ENCODE data around the gene RPUSD2. TPM values are rescaled to one million over a fixed set of nuclear protein-coding genes. Genes with fewer than 3 reads are reported as not detected.

Gene RPUSD2
- total RNA-seq, 3 donors from 2014 or later (not counting 1 experiment from before 2014, with no cell fraction given): 13.7 to 15.2 (median 14.2) TPM

- intact Hi-C loops (cut with micrococcal nuclease): no loop called here
- Mint-ChIP-seq H3K9me3 (no peaks in the 10 kb centered on the region), H3K27ac (no peak overlapping the region), H3K36me3 (peaks cover 11% of the 10 kb centered on the region), H3K4me3 (no peak overlapping the region), H3K27me3 (ENCODE audit: low read depth in 2 of 2) (no peaks in the 10 kb centered on the region), H3K4me1 (peaks cover 19 to 26% of the 10 kb centered on the region in 2 donors)
- Histone ChIP-seq H3K27ac (ENCODE audit: low read length) (no peak overlapping the region), H3K4me1 (ENCODE audit: control insufficient read depth, insufficient read depth, low read length) (no peaks in the 10 kb centered on the region), H3K4me3 (ENCODE audit: low read length) (no peak overlapping the region), H3K9me3 (ENCODE audit: control insufficient read depth, insufficient read depth, low read length) (no peaks in the 10 kb centered on the region), H3K27me3 (ENCODE audit: control insufficient read depth, insufficient read depth, low read length) (no peaks in the 10 kb centered on the region), H3K36me3 (ENCODE audit: control insufficient read depth, insufficient read depth, low read length) (peaks cover 31% of the 10 kb centered on the region)
- TF ChIP-seq CTCF (IDR thresholded peaks at IDR 0.05): no peak
- 93% methylated on average over 2 of the region's 2 CpGs for WGBS (ENCODE audit: insufficient coverage)
- no peak for ATAC-seq
- no peak for DNase-seq
Observed at GRCh38 chr15:40555876-40556275, 13.2 kb upstream of the RPUSD2 start.

DNA sequence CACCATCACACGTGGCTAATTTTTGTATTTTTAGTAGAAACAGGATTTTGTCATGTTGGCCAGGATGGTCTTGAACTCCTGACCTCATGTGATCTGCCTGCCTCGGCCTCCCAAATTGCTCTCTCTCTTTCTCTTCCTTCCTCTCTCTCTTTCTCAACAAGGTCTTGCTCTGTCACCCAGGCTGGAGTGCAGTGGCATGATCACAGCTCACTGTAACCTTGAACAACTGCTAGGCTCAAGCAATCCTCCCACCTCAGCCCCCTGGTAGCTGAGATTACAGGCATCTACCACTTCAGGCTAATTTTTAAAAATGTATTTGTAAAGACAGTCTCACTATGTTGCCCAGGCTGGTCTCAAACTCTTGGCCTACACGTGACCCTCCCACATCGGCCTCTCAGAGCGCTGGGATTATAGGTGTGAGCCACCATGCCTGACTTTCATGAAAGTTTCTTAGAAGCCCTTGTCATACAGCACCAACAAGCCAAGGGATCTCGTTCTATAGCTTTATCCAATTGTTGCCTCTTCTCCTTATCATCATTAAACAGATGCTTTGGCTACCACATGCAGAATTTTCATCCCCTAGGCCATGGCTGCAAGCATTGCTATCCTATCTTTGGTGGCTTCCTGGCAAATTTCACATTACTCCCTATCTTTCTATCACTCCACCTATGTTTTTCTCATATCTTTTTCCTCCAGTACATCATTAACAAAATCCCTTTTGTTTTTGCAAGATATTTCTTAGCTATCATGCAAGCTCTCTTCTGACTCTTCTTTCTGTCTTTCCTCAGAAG, 10.0 kb upstream of the RPUSD2 start:
- H3K4me1 Mint-ChIP-seq: peaks cover 22 to 35% of the 10 kb centered on the region in 2 donors
- H3K27me3 Mint-ChIP-seq (ENCODE audit: low read depth in 2 of 2): no peaks in the 10 kb centered on the region
- H3K9me3 Mint-ChIP-seq: no peaks in the 10 kb centered on the region
- no peak for TF ChIP-seq CTCF (IDR thresholded peaks at IDR 0.05)
- H3K9me3 ChIP-seq (ENCODE audit: control insufficient read depth, insufficient read depth, low read length): no peaks in the 10 kb centered on the region
- 94% methylated on average over 6 of the region's 6 CpGs for WGBS (ENCODE audit: insufficient coverage)
- peaks cover 6% of the 10 kb centered on the region for H3K4me1 ChIP-seq (ENCODE audit: control insufficient read depth, insufficient read depth, low read length)
- H3K27ac Mint-ChIP-seq: peak overlapping the region in 1 of 2 donors; percentile 39
- DNase-seq: no peak
- H3K4me3 Mint-ChIP-seq: no peak overlapping the region
- no peak for ATAC-seq
- peaks cover 11% of the 10 kb centered on the region for H3K36me3 Mint-ChIP-seq
- intact Hi-C loops (cut with micrococcal nuclease): no loop called here
- H3K27ac ChIP-seq (ENCODE audit: low read length): no peak overlapping the region
- H3K4me3 ChIP-seq (ENCODE audit: low read length): no peak overlapping the region
- H3K36me3 ChIP-seq (ENCODE audit: control insufficient read depth, insufficient read depth, low read length): peaks cover 23% of the 10 kb centered on the region
- H3K27me3 ChIP-seq (ENCODE audit: control insufficient read depth, insufficient read depth, low read length): no peaks in the 10 kb centered on the region

GRCh38 chr15:40562691-40563090, 6.4 kb upstream of the RPUSD2 start:
- Mint-ChIP-seq H3K9me3 (no peaks in the 10 kb centered on the region), H3K36me3 (no peaks in the 10 kb centered on the region), H3K27ac (no peak overlapping the region), H3K4me3 (no peak overlapping the region), H3K4me1 (peaks cover 35 to 50% of the 10 kb centered on the region in 2 donors), H3K27me3 (ENCODE audit: low read depth in 2 of 2) (no peaks in the 10 kb centered on the region)
- no peak overlapping the region for H3K4me3 ChIP-seq (ENCODE audit: low read length)
- peaks cover 17% of the 10 kb centered on the region for H3K4me1 ChIP-seq (ENCODE audit: control insufficient read depth, insufficient read depth, low read length)
- H3K36me3 ChIP-seq (ENCODE audit: control insufficient read depth, insufficient read depth, low read length): no peaks in the 10 kb centered on the region
- intact Hi-C loops (cut with micrococcal nuclease): loop anchor here (10.0 kb wide), 2 partner anchors 332 to 722 kb away; partner anchors contain the start of gene VPS18
- no peak for DNase-seq
- TF ChIP-seq CTCF (IDR thresholded peaks at IDR 0.05): no peak
- no peak for ATAC-seq
- no peaks in the 10 kb centered on the region for H3K27me3 ChIP-seq (ENCODE audit: control insufficient read depth, insufficient read depth, low read length)
- H3K27ac ChIP-seq (ENCODE audit: low read length): no peak overlapping the region
- no peaks in the 10 kb centered on the region for H3K9me3 ChIP-seq (ENCODE audit: control insufficient read depth, insufficient read depth, low read length)
- 94% methylated on average over 2 of the region's 2 CpGs for WGBS (ENCODE audit: insufficient coverage)

Measured in natural killer cell (primary cell).